ENCODE measurements around the gene TMEM53.
"Not testable (repeated sequence)": the region's sequence is repeated elsewhere in the genome, so short reads cannot be mapped to it uniquely, and the experiment has no call there.

The TMEM53 gene

GRCh38 chr1:44674113-44675000 is at the start of gene TMEM53, which contains the start of gene ARMH1:
TSS of gene TMEM53 (minus strand) at chr1:44674481. CDS start at chr1:44674391, 90 bp downstream.
TSS of gene ARMH1 (plus strand) at chr1:44674714. CDS start at chr1:44689698, 14,984 bp downstream.
- peak; percentile 100 for DNase-seq

- no peak for DNase-seq
Observed at GRCh38 chr1:44723496-44724295, 49.4 kb upstream of the TMEM53 start.

GRCh38 chr1:44723064-44723463 is 48.8 kb upstream of the TMEM53 start:
- DNase-seq: no peak

- peak; percentile 95 for DNase-seq
Observed at GRCh38 chr1:44721485-44722361, 47.4 kb upstream of the TMEM53 start.

GRCh38 chr1:44720281-44720680 is 46.0 kb upstream of the TMEM53 start:
- no peak for DNase-seq

- no peak for DNase-seq
Observed at GRCh38 chr1:44719318-44719717, 45.0 kb upstream of the TMEM53 start.

- no peak for DNase-seq
Observed at GRCh38 chr1:44718091-44718490, 43.8 kb upstream of the TMEM53 start.

GRCh38 chr1:44717653-44718052 is 43.4 kb upstream of the TMEM53 start:
- DNase-seq: no peak

GRCh38 chr1:44717156-44717555 is 42.9 kb upstream of the TMEM53 start:
- no peak for DNase-seq

- peak; percentile 87 for DNase-seq
Observed at GRCh38 chr1:44714944-44715571, 40.8 kb upstream of the TMEM53 start.

GRCh38 chr1:44714532-44714931 is 40.3 kb upstream of the TMEM53 start:
- DNase-seq: no peak

- peak; percentile 78 for DNase-seq
Observed at GRCh38 chr1:44713321-44713781, 39.1 kb upstream of the TMEM53 start.

GRCh38 chr1:44707959-44708831 is 33.9 kb upstream of the TMEM53 start:
- DNase-seq: peak; percentile 62

GRCh38 chr1:44707112-44707881 is 33.0 kb upstream of the TMEM53 start:
- no peak for DNase-seq

GRCh38 chr1:44705938-44706337 is 31.7 kb upstream of the TMEM53 start:
- no peak for DNase-seq

- no peak for DNase-seq
Observed at GRCh38 chr1:44705470-44705869, 31.2 kb upstream of the TMEM53 start.

- DNase-seq: no peak
Observed at GRCh38 chr1:44701141-44701573, 26.9 kb upstream of the TMEM53 start.

GRCh38 chr1:44700573-44700972 is 26.3 kb upstream of the TMEM53 start:
- no peak for DNase-seq

- not testable (repeated sequence) for DNase-seq
Observed at GRCh38 chr1:44699375-44699774, 25.1 kb upstream of the TMEM53 start.

GRCh38 chr1:44698138-44698537 is 23.9 kb upstream of the TMEM53 start:
- no peak for DNase-seq
